Bronchial epithelial cell (primary cell): ENCODE data around the gene F9. TPM values are rescaled to one million over a fixed set of nuclear protein-coding genes. Genes with fewer than 3 reads are reported as not detected.

ENCODE experiments used
- DNase-seq: peaks from one replicate; pipeline ENCODE4 v3.0.0-alpha.2; 2010; ENCODE audit warnings: low read depth
- FAIRE-seq: peaks from 2 replicates; lab custom pipeline; 2011; peaks lifted over from hg19 to GRCh38; lab: Jason Lieb, UNC
- H3K27me3 ChIP-seq: 2 replicates; pipeline ENCODE4 v1.5.1; 2011; ENCODE audit warnings: low read length; ENCODE audit not compliant: control insufficient read depth, insufficient read depth
- H3K36me3 ChIP-seq: 2 replicates; pipeline ENCODE4 v1.5.1; 2011; ENCODE audit warnings: low read length; ENCODE audit not compliant: control insufficient read depth, insufficient read depth
- H3K4me3 ChIP-seq: 2 replicates; pipeline ENCODE4 v1.5.1; 2011; ENCODE audit warnings: mild to moderate bottlenecking, low read depth, low read length, control low read depth
- total RNA-seq: library from RNA; depleted of rRNA; stranded (reverse); fragments of >200 nt; gene quantifications from 2 replicates; pipeline ENCODE4 v1.2.1, GENCODE V29; 2014
- TF ChIP-seq, protein P1 (sequence below): IDR thresholded peaks from 2 replicates; pipeline ENCODE4 v1.5.1; 2011; ENCODE audit warnings: mild to moderate bottlenecking, moderate library complexity, low read length, control low read depth, inconsistent platforms; ENCODE audit not compliant: insufficient read depth, severe bottlenecking

F9 gene
- total RNA-seq, 1 donor from 2014 or later = not detected

DNA sequence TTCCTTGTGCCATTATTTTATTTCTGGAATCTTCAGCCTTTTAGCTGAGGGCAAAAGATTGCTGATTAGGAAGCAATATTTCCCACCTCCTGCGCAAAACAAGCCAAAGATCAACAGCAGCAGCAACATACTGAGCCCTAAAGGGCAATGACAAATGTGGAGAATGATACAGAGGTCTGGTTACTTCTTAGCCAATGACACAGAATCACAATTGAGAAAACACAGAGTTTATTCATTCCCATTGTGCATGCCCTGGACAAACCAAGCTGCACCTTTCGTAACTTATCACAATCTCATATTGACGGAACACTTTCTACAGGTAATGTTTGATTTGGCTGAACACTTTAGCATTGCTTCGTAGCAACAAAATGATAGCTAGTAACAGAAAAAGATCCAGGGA lies 13.4 kb downstream of the F9 start:
- no peak for DNase-seq
- Histone ChIP-seq H3K36me3 (no peaks in the 10 kb centered on the region), H3K4me3 (no peak overlapping the region), H3K27me3 (no peaks in the 10 kb centered on the region)
- no peak for FAIRE-seq
- TF ChIP-seq, protein P1, sequence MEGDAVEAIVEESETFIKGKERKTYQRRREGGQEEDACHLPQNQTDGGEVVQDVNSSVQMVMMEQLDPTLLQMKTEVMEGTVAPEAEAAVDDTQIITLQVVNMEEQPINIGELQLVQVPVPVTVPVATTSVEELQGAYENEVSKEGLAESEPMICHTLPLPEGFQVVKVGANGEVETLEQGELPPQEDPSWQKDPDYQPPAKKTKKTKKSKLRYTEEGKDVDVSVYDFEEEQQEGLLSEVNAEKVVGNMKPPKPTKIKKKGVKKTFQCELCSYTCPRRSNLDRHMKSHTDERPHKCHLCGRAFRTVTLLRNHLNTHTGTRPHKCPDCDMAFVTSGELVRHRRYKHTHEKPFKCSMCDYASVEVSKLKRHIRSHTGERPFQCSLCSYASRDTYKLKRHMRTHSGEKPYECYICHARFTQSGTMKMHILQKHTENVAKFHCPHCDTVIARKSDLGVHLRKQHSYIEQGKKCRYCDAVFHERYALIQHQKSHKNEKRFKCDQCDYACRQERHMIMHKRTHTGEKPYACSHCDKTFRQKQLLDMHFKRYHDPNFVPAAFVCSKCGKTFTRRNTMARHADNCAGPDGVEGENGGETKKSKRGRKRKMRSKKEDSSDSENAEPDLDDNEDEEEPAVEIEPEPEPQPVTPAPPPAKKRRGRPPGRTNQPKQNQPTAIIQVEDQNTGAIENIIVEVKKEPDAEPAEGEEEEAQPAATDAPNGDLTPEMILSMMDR = no peak

DNA sequence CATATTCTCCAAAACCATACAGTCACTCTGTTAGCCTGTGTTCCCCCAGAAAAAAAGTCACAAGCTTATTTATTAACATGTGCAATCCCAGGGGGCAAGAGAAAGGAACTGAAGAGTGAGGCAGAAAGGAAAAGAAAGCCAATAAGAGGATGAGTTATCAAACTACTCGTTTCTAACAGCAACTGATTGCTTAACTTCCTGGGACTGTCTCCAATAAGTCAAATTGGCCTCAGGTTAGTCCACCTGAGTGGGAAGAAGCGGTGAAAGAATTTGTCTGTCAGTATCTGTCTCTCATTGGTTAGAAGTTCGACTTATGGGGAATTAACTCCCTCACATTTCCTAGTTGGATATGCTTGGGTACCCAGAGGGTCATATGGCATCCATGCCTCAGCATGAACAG lies 14.1 kb downstream of the F9 start:
- TF ChIP-seq, protein P1 = no peak
- FAIRE-seq (no peak), DNase-seq (no peak)
- Histone ChIP-seq H3K4me3 (no peak overlapping the region), H3K27me3 (no peaks in the 10 kb centered on the region), H3K36me3 (no peaks in the 10 kb centered on the region)

DNA sequence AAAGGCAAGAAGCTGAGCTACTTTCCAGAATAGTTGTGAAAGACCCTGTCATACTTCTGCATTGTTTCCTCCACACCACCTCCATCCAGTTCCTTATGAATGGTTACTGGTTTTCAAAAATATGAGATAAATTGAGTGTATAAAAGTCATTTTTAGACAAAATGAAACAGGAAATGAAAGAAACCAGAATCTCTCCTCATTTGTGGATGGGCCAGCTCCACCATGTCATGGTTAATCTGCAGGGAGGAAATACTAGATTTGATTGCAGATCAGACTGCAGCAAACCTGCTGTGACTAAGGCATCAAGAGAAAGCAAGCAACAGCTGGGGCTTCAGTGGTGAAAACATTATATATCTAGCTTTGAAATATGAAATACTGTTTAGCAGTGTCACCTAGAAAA lies 23.8 kb downstream of the F9 start:
- TF ChIP-seq, protein P1 = no peak
- no peaks in the 10 kb centered on the region for H3K36me3 ChIP-seq
- H3K27me3 ChIP-seq = no peaks in the 10 kb centered on the region
- DNase-seq (no peak), FAIRE-seq (no peak)
- no peak overlapping the region for H3K4me3 ChIP-seq

DNA sequence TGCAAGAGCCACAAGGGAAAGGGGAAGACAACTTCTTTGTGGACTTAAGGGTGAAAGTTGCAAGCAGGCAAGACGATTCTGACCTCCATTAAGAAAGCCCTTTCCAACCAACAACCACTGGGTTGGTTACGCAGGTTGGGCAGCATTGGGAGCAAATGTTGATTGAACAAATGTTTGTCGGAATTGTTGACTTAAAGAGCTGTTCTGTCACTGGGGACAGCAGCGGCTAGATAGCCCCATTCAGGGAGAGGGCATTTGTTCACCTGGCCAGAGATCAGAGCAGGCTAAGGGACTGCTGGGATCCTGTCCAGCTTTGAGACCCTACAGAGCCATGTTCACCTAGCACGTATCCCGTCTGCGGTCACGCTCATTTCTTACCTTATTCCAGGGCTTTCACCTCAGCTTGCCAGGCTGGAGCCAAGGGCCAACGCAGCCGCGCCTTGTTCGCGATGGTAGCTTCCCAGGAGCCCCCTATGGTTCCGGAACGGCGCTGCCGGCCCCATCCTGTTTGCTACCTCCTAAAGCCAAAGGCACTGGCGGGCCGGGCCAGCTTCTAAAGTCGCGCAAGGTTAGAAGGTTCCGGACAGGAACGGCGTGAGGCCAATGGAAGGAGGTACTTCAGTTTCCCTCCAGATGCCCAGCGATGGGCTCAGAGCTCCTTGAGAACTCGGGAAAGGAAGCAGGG lies 24.6 kb downstream of the F9 start:
- FAIRE-seq = no peak

DNA sequence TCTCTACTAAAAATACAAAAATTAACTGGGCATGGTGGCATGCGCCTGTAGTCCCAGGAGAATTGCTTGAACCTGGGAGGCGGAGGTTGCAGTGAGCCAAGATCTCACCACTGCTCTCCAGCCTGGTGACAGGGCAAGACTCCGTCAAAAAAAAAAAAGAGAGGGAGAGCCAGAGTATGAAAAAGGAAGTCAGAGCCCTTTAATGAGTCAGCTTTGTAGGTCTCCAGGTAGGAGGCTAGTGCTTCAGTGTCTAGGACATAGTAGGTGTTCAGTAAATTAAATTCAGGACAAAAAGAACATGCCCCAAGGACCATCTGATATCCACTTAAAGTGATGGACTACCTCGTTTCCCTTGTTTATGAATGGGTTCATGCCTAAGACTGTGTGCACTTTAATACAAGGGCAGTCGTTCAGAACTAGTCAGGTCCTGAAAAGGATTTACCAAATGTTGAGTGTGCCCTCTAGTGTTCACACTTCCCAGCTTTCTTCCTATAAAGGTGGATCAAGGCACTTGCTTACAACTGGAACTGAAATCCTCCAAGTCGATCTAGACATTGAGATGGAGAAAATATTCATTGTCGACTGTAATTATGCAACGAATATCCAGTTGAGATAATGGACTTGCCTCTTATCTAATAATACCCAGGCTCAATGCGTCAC lies 29.0 kb downstream of the F9 start:
- H3K27me3 ChIP-seq = no peaks in the 10 kb centered on the region
- TF ChIP-seq, protein P1 = peak; percentile 46
- no peak overlapping the region for H3K4me3 ChIP-seq
- no peaks in the 10 kb centered on the region for H3K36me3 ChIP-seq
- DNase-seq (peak; percentile 54), FAIRE-seq (no peak)

More for the DNA sequence above, 24.6 kb downstream of the F9 start:
- TF ChIP-seq, protein P1 = no peak
- Histone ChIP-seq H3K27me3 (no peaks in the 10 kb centered on the region), H3K4me3 (no peak overlapping the region), H3K36me3 (no peaks in the 10 kb centered on the region)
- DNase-seq = no peak
